ENCODE data around the gene LDLRAD4.

LDLRAD4 gene

DNA sequence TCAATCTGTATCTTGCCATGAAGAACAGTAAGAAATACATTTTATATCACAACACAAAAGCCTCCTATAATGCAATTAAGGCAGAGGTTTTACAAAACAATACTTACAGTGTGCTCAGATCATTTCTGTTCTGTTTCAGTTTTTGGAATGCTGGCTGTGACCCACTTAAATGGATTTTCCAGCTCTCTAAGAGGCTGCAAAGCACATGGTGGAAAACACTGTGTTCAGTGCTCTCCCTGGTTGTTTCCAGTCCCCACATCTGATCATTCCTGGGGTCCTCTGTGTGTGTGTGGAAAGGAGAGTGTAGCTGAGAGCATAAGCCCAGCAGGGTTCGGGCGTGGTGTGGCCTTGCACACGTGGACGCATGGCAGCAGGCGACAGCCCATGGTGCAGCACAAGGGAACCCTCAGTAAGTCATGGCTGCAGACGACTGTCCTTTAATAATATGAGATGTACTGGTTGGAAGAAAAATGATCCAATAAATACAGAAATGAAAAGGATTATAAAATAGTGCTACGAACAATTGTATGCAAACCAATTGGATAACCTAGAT lies 412.2 kb downstream of the LDLRAD4 start:
- peaks cover 7 to 8% of the 10 kb centered on the region in 2 donors for H3K9me3 ChIP-seq (ENCODE audit: control insufficient read depth in 1 of 2, low read length in 2 of 2)
- H3K4me1 ChIP-seq (ENCODE audit: control insufficient read depth in 1 of 2, insufficient read depth in 2 of 2, low read length in 2 of 2), result no peaks in the 10 kb centered on the region
- no peak overlapping the region for H3K27ac ChIP-seq (ENCODE audit: low read depth, low read length)
- H3K27me3 ChIP-seq (ENCODE audit: control insufficient read depth in 1 of 2, insufficient read depth in 2 of 2, low read length in 2 of 2), result no peaks in the 10 kb centered on the region
- H3K36me3 ChIP-seq (ENCODE audit: control insufficient read depth in 1 of 2, insufficient read depth in 2 of 2, low read length in 2 of 2), result peaks cover 0 to 5% of the 10 kb centered on the region in 2 donors
- H3K4me3 ChIP-seq (ENCODE audit: low read depth in 1 of 2, low read length in 2 of 2), result no peak overlapping the region
- H3K9ac ChIP-seq (ENCODE audit: low read depth in 1 of 2, low read length in 2 of 2), result no peak overlapping the region

DNA sequence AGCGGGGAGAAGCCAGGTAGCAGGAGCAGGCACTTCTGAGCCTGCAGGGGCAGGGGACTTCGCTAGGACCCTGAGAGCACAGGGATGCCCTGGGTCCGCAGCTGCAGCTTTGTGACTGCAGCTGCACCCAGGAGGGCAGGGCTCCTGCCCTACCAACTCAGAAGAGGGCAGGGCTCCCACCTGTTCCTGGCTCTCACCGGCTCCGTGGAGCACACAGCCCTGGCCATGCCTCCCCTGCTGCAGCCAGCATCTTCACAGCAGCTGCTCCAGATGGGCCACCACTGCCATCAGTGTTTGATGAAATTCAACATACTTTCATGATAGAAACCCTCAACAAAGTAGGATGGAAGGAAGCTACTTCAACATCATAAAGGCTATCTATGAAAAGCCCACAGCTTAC lies 415.1 kb downstream of the LDLRAD4 start:
- H3K4me3 ChIP-seq (ENCODE audit: low read depth in 1 of 2, low read length in 2 of 2), result no peak overlapping the region
- no peaks in the 10 kb centered on the region for H3K4me1 ChIP-seq (ENCODE audit: control insufficient read depth in 1 of 2, insufficient read depth in 2 of 2, low read length in 2 of 2)
- no peak overlapping the region for H3K27ac ChIP-seq (ENCODE audit: low read depth, low read length)
- no peaks in the 10 kb centered on the region for H3K27me3 ChIP-seq (ENCODE audit: control insufficient read depth in 1 of 2, insufficient read depth in 2 of 2, low read length in 2 of 2)
- no peak overlapping the region for H3K9ac ChIP-seq (ENCODE audit: low read depth in 1 of 2, low read length in 2 of 2)
- peaks cover 0 to 5% of the 10 kb centered on the region in 2 donors for H3K36me3 ChIP-seq (ENCODE audit: control insufficient read depth in 1 of 2, insufficient read depth in 2 of 2, low read length in 2 of 2)
- peaks cover 7 to 8% of the 10 kb centered on the region in 2 donors for H3K9me3 ChIP-seq (ENCODE audit: control insufficient read depth in 1 of 2, low read length in 2 of 2)

DNA sequence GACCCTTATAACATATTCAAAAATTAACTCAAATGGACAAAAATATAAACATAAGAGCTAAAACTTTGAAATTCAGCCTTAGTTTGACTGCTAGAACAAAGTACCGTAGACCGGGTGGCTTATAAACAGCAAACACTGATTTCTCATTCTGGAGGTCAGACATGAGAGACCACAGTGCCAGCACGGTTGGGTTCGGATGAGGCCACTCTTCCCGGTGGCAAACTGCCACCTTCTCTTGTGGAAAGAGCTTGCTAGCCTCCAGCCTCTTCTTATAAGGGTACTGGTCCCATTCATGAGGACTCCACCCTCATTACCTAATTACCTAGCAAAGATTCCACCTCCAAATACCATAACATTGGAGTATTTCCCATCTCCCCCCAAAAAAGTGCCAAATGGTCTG lies 416.5 kb downstream of the LDLRAD4 start:
- Histone ChIP-seq H3K9ac (ENCODE audit: low read depth in 1 of 2, low read length in 2 of 2) (no peak overlapping the region), H3K27ac (ENCODE audit: low read depth, low read length) (no peak overlapping the region), H3K4me3 (ENCODE audit: low read depth in 1 of 2, low read length in 2 of 2) (no peak overlapping the region)

DNA sequence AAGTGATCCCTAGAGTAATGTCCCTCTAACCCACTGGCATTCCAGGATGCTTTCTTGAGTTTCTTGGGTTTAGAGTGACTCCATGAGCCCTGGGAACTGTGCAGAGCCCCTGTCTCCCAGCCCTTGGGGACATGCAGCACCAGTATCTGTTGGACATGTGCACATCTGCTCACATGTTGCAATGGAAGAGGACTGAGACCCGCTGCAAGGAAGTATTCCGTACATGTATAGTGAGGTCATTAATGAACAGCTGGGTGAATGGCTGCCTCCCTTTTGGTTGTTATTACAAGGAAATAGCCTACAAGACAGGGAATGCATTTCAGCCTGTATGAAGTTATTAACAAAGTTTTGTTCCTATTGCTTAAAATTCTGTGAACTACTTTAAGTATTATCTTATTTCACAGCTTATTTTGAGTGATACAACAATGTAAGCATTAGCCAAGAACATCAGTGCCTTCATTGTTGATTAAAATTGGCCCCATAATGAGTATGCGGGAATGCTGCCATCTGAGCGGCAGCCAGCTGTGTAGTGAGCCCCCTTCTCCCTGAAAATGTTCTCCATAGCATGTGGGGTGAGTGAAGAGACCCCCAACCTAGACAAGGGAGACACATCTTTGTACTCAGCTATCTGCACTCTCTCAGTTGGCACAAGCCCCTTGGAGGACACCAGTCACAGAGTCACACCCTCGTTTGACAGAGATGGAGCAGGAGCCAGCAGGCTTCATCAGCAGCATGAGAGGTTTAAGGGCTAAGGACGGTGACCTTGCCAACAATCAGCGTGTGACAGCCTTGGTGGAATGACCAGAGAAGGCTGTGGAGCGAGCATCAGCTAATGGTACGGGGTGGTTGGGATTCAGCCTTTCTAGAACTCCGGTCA lies 420.4 kb downstream of the LDLRAD4 start:
- Histone ChIP-seq H3K27me3 (ENCODE audit: control insufficient read depth in 1 of 2, insufficient read depth in 2 of 2, low read length in 2 of 2) (no peaks in the 10 kb centered on the region), H3K27ac (ENCODE audit: low read depth, low read length) (no peak overlapping the region), H3K4me1 (ENCODE audit: control insufficient read depth in 1 of 2, insufficient read depth in 2 of 2, low read length in 2 of 2) (no peaks in the 10 kb centered on the region), H3K9ac (ENCODE audit: low read depth in 1 of 2, low read length in 2 of 2) (no peak overlapping the region), H3K9me3 (ENCODE audit: control insufficient read depth in 1 of 2, low read length in 2 of 2) (no peaks in the 10 kb centered on the region), H3K4me3 (ENCODE audit: low read depth in 1 of 2, low read length in 2 of 2) (no peak overlapping the region), H3K36me3 (ENCODE audit: control insufficient read depth in 1 of 2, insufficient read depth in 2 of 2, low read length in 2 of 2) (no peaks in the 10 kb centered on the region)

More for the DNA sequence above, 416.5 kb downstream of the LDLRAD4 start:
- Histone ChIP-seq H3K27me3 (ENCODE audit: control insufficient read depth in 1 of 2, insufficient read depth in 2 of 2, low read length in 2 of 2) (no peaks in the 10 kb centered on the region), H3K4me1 (ENCODE audit: control insufficient read depth in 1 of 2, insufficient read depth in 2 of 2, low read length in 2 of 2) (no peaks in the 10 kb centered on the region), H3K36me3 (ENCODE audit: control insufficient read depth in 1 of 2, insufficient read depth in 2 of 2, low read length in 2 of 2) (peaks cover 0 to 5% of the 10 kb centered on the region in 2 donors), H3K9me3 (ENCODE audit: control insufficient read depth in 1 of 2, low read length in 2 of 2) (peaks cover 7 to 8% of the 10 kb centered on the region in 2 donors)

DNA sequence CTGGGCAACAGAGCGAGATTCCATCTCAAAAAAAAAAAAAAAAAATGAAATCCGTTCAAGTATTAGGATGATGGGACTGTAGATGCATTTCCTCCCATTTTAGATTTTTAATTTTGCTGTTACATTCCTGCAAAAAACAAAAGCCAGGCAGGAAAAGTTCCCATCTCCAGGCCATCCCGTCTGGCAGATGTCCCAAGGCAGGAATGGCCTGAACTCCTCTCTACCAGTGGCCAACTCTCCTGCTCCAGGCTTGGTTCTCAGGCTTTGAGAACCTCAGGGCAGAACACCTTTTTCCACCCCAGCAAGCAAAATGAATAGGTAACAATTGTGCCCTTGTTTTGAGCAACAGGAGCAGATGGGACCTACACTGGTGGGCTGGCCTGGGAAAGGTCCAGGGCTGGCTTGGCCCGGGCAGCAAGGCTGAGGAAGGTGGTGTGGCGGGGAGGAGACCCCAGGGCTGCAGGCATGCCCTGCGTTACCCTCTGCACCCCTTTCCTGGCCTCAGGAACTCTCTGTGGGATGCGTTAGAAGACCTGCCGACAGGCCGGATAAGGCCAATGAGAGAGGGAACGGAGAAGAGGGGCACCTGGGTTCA lies 421.8 kb downstream of the LDLRAD4 start:
- Histone ChIP-seq H3K4me1 (ENCODE audit: control insufficient read depth in 1 of 2, insufficient read depth in 2 of 2, low read length in 2 of 2) (no peaks in the 10 kb centered on the region), H3K9me3 (ENCODE audit: control insufficient read depth in 1 of 2, low read length in 2 of 2) (no peaks in the 10 kb centered on the region), H3K27ac (ENCODE audit: low read depth, low read length) (no peak overlapping the region), H3K4me3 (ENCODE audit: low read depth in 1 of 2, low read length in 2 of 2) (no peak overlapping the region), H3K27me3 (ENCODE audit: control insufficient read depth in 1 of 2, insufficient read depth in 2 of 2, low read length in 2 of 2) (no peaks in the 10 kb centered on the region), H3K9ac (ENCODE audit: low read depth in 1 of 2, low read length in 2 of 2) (no peak overlapping the region), H3K36me3 (ENCODE audit: control insufficient read depth in 1 of 2, insufficient read depth in 2 of 2, low read length in 2 of 2) (peaks cover 0 to 8% of the 10 kb centered on the region in 2 donors)

DNA sequence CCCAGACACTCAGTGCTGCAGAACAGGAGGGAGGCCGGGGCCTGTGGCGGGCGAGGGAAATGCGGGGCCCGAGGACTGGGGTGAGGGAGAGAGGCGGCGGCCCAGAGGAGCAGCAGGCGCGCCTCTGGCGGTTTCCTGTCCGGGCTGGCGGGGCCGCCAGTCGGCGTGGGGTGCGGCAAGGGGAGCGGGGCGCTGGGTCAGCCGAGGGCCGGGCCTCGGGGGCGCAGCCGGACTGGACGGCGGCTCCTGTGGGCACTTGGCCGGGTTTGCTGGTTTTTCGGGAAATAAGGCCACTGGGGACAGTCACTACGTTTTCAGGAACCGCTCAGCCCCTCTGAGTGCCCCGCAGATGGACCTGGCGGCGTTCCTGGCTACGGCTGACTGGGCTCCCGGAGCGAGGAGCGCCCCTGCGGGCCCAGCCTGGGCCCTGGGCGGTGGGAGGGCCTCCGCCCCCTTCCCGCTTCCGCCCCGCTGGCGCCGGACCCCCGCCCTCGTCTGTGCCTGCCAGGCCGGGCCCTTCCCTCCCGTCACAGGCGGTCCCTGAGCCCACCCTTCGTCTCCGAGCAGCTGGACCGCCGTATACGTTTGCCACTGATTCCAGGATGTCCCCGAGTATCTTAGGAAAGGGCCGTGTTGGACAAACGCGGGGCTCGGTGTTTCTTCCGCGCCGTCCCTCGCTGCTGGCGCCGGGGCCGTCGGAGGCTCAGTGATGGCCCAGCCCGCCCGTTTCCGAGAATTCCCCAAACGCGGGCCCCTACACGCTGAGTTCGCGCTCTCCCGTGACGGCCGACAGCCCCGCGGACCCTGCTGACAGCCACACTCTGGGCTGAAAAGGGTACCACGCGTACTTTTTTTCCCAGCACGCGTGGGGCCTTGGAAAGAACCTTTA lies 423.2 kb downstream of the LDLRAD4 start:
- H3K27me3 ChIP-seq (ENCODE audit: control insufficient read depth in 1 of 2, insufficient read depth in 2 of 2, low read length in 2 of 2), result no peaks in the 10 kb centered on the region
- H3K27ac ChIP-seq (ENCODE audit: low read depth, low read length), result peak overlapping the region; percentile 32
- no peak overlapping the region for H3K9ac ChIP-seq (ENCODE audit: low read depth in 1 of 2, low read length in 2 of 2)
- peaks cover 0 to 14% of the 10 kb centered on the region in 2 donors for H3K36me3 ChIP-seq (ENCODE audit: control insufficient read depth in 1 of 2, insufficient read depth in 2 of 2, low read length in 2 of 2)
- H3K4me3 ChIP-seq (ENCODE audit: low read depth in 1 of 2, low read length in 2 of 2), result no peak overlapping the region
- no peaks in the 10 kb centered on the region for H3K9me3 ChIP-seq (ENCODE audit: control insufficient read depth in 1 of 2, low read length in 2 of 2)
- H3K4me1 ChIP-seq (ENCODE audit: control insufficient read depth in 1 of 2, insufficient read depth in 2 of 2, low read length in 2 of 2), result no peaks in the 10 kb centered on the region

DNA sequence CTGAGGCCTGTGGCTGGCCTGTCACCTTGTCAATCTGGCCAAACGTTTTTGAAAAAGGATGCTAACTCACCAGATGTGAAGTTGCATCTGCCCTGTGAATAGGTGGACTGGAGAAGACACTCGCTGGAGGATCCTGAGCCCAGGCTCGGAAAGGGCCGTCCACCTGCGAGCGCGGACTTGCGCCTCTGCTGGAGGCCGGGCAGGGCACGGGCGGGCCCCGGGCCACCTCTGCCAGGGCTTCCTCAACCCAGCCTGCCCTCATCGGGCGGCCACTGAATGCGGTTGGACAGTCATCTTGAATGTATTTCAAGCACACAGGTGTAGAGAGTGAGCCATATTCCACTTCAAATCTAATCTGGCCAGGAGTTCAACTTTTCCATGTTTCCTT lies 423.9 kb downstream of the LDLRAD4 start:
- peaks cover 0 to 21% of the 10 kb centered on the region in 2 donors for H3K36me3 ChIP-seq (ENCODE audit: control insufficient read depth in 1 of 2, insufficient read depth in 2 of 2, low read length in 2 of 2)
- H3K9me3 ChIP-seq (ENCODE audit: control insufficient read depth in 1 of 2, low read length in 2 of 2), result no peaks in the 10 kb centered on the region
- no peak overlapping the region for H3K4me3 ChIP-seq (ENCODE audit: low read depth in 1 of 2, low read length in 2 of 2)
- H3K27me3 ChIP-seq (ENCODE audit: control insufficient read depth in 1 of 2, insufficient read depth in 2 of 2, low read length in 2 of 2), result no peaks in the 10 kb centered on the region
- no peak overlapping the region for H3K27ac ChIP-seq (ENCODE audit: low read depth, low read length)
- no peak overlapping the region for H3K9ac ChIP-seq (ENCODE audit: low read depth in 1 of 2, low read length in 2 of 2)
- no peaks in the 10 kb centered on the region for H3K4me1 ChIP-seq (ENCODE audit: control insufficient read depth in 1 of 2, insufficient read depth in 2 of 2, low read length in 2 of 2)

DNA sequence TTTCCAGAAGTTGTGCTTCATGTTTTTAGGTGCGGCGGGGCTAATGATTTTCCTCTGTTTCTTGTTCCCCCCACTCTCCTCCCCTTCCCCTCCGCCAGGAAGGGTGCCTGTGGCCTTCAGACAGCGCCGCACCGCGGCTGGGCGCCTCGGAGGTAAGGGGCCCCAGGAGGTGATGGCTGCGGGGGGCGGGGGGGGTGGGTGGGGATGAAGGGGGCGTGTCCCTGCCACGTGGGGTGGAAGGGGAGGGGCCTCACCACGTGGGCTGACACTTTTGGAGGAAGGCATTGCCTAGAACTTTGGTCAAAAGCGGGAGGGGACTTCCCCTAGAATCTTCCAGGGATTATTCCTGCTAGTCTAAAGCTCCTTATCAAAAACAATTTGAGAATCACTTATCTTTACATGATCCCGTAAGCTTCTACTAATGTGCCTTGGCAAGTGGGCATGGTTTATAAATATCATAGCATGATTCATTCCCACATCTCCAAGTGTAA lies 424.7 kb downstream of the LDLRAD4 start:
- H3K9me3 ChIP-seq (ENCODE audit: control insufficient read depth in 1 of 2, low read length in 2 of 2), result no peaks in the 10 kb centered on the region
- peaks cover 0 to 24% of the 10 kb centered on the region in 2 donors for H3K36me3 ChIP-seq (ENCODE audit: control insufficient read depth in 1 of 2, insufficient read depth in 2 of 2, low read length in 2 of 2)
- no peak overlapping the region for H3K27ac ChIP-seq (ENCODE audit: low read depth, low read length)
- no peaks in the 10 kb centered on the region for H3K4me1 ChIP-seq (ENCODE audit: control insufficient read depth in 1 of 2, insufficient read depth in 2 of 2, low read length in 2 of 2)
- no peak overlapping the region for H3K9ac ChIP-seq (ENCODE audit: low read depth in 1 of 2, low read length in 2 of 2)
- no peak overlapping the region for H3K4me3 ChIP-seq (ENCODE audit: low read depth in 1 of 2, low read length in 2 of 2)
- H3K27me3 ChIP-seq (ENCODE audit: control insufficient read depth in 1 of 2, insufficient read depth in 2 of 2, low read length in 2 of 2), result no peaks in the 10 kb centered on the region

DNA sequence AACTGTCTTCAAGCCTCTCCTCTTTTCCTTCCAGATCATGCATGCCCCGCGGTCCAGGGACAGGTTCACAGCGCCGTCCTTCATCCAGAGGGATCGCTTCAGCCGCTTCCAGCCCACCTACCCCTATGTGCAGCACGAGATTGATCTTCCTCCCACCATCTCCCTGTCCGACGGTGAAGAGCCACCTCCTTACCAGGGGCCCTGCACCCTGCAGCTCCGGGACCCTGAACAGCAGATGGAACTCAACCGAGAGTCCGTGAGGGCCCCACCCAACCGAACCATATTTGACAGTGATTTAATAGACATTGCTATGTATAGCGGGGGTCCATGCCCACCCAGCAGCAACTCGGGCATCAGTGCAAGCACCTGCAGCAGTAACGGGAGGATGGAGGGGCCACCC lies 426.5 kb downstream of the LDLRAD4 start:
- Histone ChIP-seq H3K9me3 (ENCODE audit: control insufficient read depth in 1 of 2, low read length in 2 of 2) (no peaks in the 10 kb centered on the region), H3K4me3 (ENCODE audit: low read depth in 1 of 2, low read length in 2 of 2) (no peak overlapping the region), H3K27me3 (ENCODE audit: control insufficient read depth in 1 of 2, insufficient read depth in 2 of 2, low read length in 2 of 2) (no peaks in the 10 kb centered on the region), H3K27ac (ENCODE audit: low read depth, low read length) (no peak overlapping the region), H3K4me1 (ENCODE audit: control insufficient read depth in 1 of 2, insufficient read depth in 2 of 2, low read length in 2 of 2) (no peaks in the 10 kb centered on the region), H3K9ac (ENCODE audit: low read depth in 1 of 2, low read length in 2 of 2) (no peak overlapping the region), H3K36me3 (ENCODE audit: control insufficient read depth in 1 of 2, insufficient read depth in 2 of 2, low read length in 2 of 2) (peaks cover 0 to 24% of the 10 kb centered on the region in 2 donors)

All from duodenal mucosa (tissue), 2 donors.